ENCODE results near the gene CD6.
"Not testable (repeated sequence)": the region's sequence is repeated elsewhere in the genome, so short reads cannot be mapped to it uniquely, and the experiment has no call there.

The CD6 gene

GRCh38 chr11:60972182-60973030, 926 bp downstream of the CD6 start:
- H3K27ac ChIP-seq (ENCODE audit: extremely low read depth, low read depth, low read length) = no peak overlapping the region
- TF ChIP-seq ZNF548 (tag by site-specific recombination; IDR thresholded peaks at IDR 0.05) (no peak), SCRT1 (tag by site-specific recombination; IDR thresholded peaks at IDR 0.05; ENCODE audit: borderline replicate concordance) (no peak), ZBTB44 (tag by site-specific recombination; IDR thresholded peaks at IDR 0.05) (no peak), ZSCAN23 (tag by site-specific recombination; IDR thresholded peaks at IDR 0.05) (no peak), SP7 (tag by site-specific recombination; IDR thresholded peaks at IDR 0.05) (no peak), EGR2 (tag by site-specific recombination; IDR thresholded peaks at IDR 0.05; ENCODE audit: low read depth) (no peak), REPIN1 (tag by site-specific recombination; IDR thresholded peaks at IDR 0.05; ENCODE audit: low read depth) (no peak), REST (tag by site-specific recombination; IDR thresholded peaks at IDR 0.05) (no peak), ZXDB (tag by site-specific recombination; IDR thresholded peaks at IDR 0.05) (no peak), ZNF645 (tag by site-specific recombination; IDR thresholded peaks at IDR 0.05) (no peak), ZNF785 (tag by site-specific recombination; IDR thresholded peaks at IDR 0.05) (no peak), ZNF48 (tag by site-specific recombination; IDR thresholded peaks at IDR 0.05) (no peak)
- H3K4me3 ChIP-seq (ENCODE audit: low read depth, low read length) = no peak overlapping the region
- H3K9me3 ChIP-seq (ENCODE audit: control insufficient read depth, insufficient read depth, low read depth, low read length) = no peaks in the 10 kb centered on the region
- H3K36me3 ChIP-seq (ENCODE audit: control insufficient read depth in 2 of 2, insufficient read depth in 1 of 2, low read length in 2 of 2) = no peaks in the 10 kb centered on the region
- H3K4me1 ChIP-seq (ENCODE audit: control insufficient read depth, insufficient read depth, low read length) = no peaks in the 10 kb centered on the region
- CTCF ChIA-PET = interaction anchor here (0.9 to 1.3 kb wide), 3 partner anchors 93 to 214 kb away, joined by 3 to 5 read pairs (median 3); no protein-coding TSS in a partner anchor
- POLR2A ChIA-PET = no interaction called here

- no peak overlapping the region for H3K27ac ChIP-seq (ENCODE audit: extremely low read depth, low read depth, low read length)
- TF ChIP-seq ZNF280C (tag by site-specific recombination; IDR thresholded peaks at IDR 0.05) = no peak
- no peak for TF ChIP-seq WT1 (tag by site-specific recombination; IDR thresholded peaks at IDR 0.05)
- H3K36me3 ChIP-seq (ENCODE audit: control insufficient read depth in 2 of 2, insufficient read depth in 1 of 2, low read length in 2 of 2) = no peaks in the 10 kb centered on the region
- no peaks in the 10 kb centered on the region for H3K9me3 ChIP-seq (ENCODE audit: control insufficient read depth, insufficient read depth, low read depth, low read length)
- ChIA-PET POLR2A (no interaction called here), CTCF (no interaction called here)
- H3K4me3 ChIP-seq (ENCODE audit: low read depth, low read length) = no peak overlapping the region
- no peaks in the 10 kb centered on the region for H3K4me1 ChIP-seq (ENCODE audit: control insufficient read depth, insufficient read depth, low read length)
Measured at GRCh38 chr11:60973699-60974098, 2.2 kb downstream of the CD6 start.

GRCh38 chr11:60974316-60974715, 2.8 kb downstream of the CD6 start:
- POLR2A ChIA-PET; H3K27ac ChIP-seq (ENCODE audit: extremely low read depth, low read depth, low read length); CTCF ChIA-PET; H3K4me1 ChIP-seq (ENCODE audit: control insufficient read depth, insufficient read depth, low read length); H3K4me3 ChIP-seq (ENCODE audit: low read depth, low read length); H3K9me3 ChIP-seq (ENCODE audit: control insufficient read depth, insufficient read depth, low read depth, low read length); H3K36me3 ChIP-seq (ENCODE audit: control insufficient read depth in 2 of 2, insufficient read depth in 1 of 2, low read length in 2 of 2): not testable (repeated sequence)

Measured in HEK293 (cell line).